Panc1 (cell line): ENCODE results near the gene SLC35A3.

Experiments
- CTCF ChIP-seq: fragments of 450-650 bp; IDR thresholded peaks from 2 replicates; pipeline ENCODE4 v1.5.1; 2017; ENCODE audit warnings: mild to moderate bottlenecking
- POLR2AphosphoS5 ChIP-seq: IDR thresholded peaks from 2 replicates; pipeline ENCODE4 v1.6.1; 2012; ENCODE audit warnings: mild to moderate bottlenecking, low read depth, low read length, moderate library complexity
- SIN3A ChIP-seq: IDR thresholded peaks from 2 replicates; pipeline ENCODE4 v1.6.1; 2012; ENCODE audit warnings: low read depth, mild to moderate bottlenecking, low read length, moderate library complexity, borderline replicate concordance; ENCODE audit not compliant: insufficient read depth
- TCF7L2 ChIP-seq: IDR thresholded peaks from 2 replicates; pipeline ENCODE4 v1.6.1; 2011; ENCODE audit warnings: mild to moderate bottlenecking, low read depth, low read length, inconsistent platforms
- TF ChIP-seq, protein P1 (sequence below), 2 experiments: IDR thresholded peaks; 2 replicates each; pipeline ENCODE4 v1.6.1; 2011 to 2012; ENCODE audit warnings: low read depth in 2 of 2, control low read depth in 1 of 2, low read length in 1 of 2, mild to moderate bottlenecking in 1 of 2, moderate library complexity in 1 of 2; ENCODE audit not compliant: insufficient read depth in 1 of 2

DNA sequence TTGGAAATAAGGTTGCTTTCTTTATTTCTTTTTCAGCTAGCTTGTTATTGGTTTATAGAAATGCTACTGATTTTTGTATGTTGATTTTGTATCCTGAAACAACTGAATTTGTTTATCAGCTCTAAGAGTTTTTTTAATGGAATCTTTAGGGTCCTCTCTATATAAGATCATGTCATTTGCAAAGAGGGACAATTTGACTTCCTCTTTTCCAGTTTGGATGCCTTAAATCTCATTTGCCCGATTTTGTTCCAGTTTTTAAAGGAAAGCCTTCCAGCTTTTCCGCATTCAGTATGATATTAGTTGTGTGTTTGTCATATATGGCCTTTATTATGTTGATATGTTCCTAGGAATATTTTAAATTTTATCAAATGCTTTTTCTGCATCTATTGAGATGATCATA, 31.7 kb downstream of the SLC35A3 start:
- TF ChIP-seq CTCF: no peak
- TF ChIP-seq SIN3A: no peak
- TF ChIP-seq POLR2AphosphoS5: no peak
- TF ChIP-seq, protein P1, sequence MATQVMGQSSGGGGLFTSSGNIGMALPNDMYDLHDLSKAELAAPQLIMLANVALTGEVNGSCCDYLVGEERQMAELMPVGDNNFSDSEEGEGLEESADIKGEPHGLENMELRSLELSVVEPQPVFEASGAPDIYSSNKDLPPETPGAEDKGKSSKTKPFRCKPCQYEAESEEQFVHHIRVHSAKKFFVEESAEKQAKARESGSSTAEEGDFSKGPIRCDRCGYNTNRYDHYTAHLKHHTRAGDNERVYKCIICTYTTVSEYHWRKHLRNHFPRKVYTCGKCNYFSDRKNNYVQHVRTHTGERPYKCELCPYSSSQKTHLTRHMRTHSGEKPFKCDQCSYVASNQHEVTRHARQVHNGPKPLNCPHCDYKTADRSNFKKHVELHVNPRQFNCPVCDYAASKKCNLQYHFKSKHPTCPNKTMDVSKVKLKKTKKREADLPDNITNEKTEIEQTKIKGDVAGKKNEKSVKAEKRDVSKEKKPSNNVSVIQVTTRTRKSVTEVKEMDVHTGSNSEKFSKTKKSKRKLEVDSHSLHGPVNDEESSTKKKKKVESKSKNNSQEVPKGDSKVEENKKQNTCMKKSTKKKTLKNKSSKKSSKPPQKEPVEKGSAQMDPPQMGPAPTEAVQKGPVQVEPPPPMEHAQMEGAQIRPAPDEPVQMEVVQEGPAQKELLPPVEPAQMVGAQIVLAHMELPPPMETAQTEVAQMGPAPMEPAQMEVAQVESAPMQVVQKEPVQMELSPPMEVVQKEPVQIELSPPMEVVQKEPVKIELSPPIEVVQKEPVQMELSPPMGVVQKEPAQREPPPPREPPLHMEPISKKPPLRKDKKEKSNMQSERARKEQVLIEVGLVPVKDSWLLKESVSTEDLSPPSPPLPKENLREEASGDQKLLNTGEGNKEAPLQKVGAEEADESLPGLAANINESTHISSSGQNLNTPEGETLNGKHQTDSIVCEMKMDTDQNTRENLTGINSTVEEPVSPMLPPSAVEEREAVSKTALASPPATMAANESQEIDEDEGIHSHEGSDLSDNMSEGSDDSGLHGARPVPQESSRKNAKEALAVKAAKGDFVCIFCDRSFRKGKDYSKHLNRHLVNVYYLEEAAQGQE (IDR thresholded peaks at IDR 0.05; ENCODE audit: insufficient read depth in 1 of 2, low read depth in 2 of 2, low read length in 1 of 2): no peak
- TF ChIP-seq TCF7L2: no peak
